ENCODE data around the gene OLFM3.

The OLFM3 gene

GRCh38 chr1:101975371-101975770 is 21.4 kb downstream of the OLFM3 start:
- Histone ChIP-seq H3K9ac (ENCODE audit: low read length) (no peak overlapping the region), H3K27me3 (ENCODE audit: control insufficient read depth, insufficient read depth, low read length) (no peaks in the 10 kb centered on the region), H3K4me3 (ENCODE audit: low read length) (no peak overlapping the region), H3K27ac (ENCODE audit: low read depth, low read length) (no peak overlapping the region), H3K36me3 (ENCODE audit: control insufficient read depth, insufficient read depth, low read length) (no peaks in the 10 kb centered on the region), H3K4me1 (ENCODE audit: control insufficient read depth, insufficient read depth, low read length) (no peaks in the 10 kb centered on the region)

GRCh38 chr1:101974599-101975274 is 22.0 kb downstream of the OLFM3 start:
- Histone ChIP-seq H3K27me3 (ENCODE audit: control insufficient read depth, insufficient read depth, low read length) (no peaks in the 10 kb centered on the region), H3K36me3 (ENCODE audit: control insufficient read depth, insufficient read depth, low read length) (no peaks in the 10 kb centered on the region), H3K4me3 (ENCODE audit: low read length) (no peak overlapping the region), H3K4me1 (ENCODE audit: control insufficient read depth, insufficient read depth, low read length) (no peaks in the 10 kb centered on the region), H3K9ac (ENCODE audit: low read length) (no peak overlapping the region), H3K27ac (ENCODE audit: low read depth, low read length) (no peak overlapping the region)

GRCh38 chr1:101971304-101971703 is 25.4 kb downstream of the OLFM3 start:
- H3K27me3 ChIP-seq (ENCODE audit: control insufficient read depth, insufficient read depth, low read length): no peaks in the 10 kb centered on the region
- no peaks in the 10 kb centered on the region for H3K36me3 ChIP-seq (ENCODE audit: control insufficient read depth, insufficient read depth, low read length)
- no peaks in the 10 kb centered on the region for H3K4me1 ChIP-seq (ENCODE audit: control insufficient read depth, insufficient read depth, low read length)

GRCh38 chr1:101967871-101968270 is 28.9 kb downstream of the OLFM3 start:
- no peak overlapping the region for H3K4me3 ChIP-seq (ENCODE audit: low read length)
- no peak overlapping the region for H3K27ac ChIP-seq (ENCODE audit: low read depth, low read length)
- H3K4me1 ChIP-seq (ENCODE audit: control insufficient read depth, insufficient read depth, low read length): no peaks in the 10 kb centered on the region
- H3K36me3 ChIP-seq (ENCODE audit: control insufficient read depth, insufficient read depth, low read length): no peaks in the 10 kb centered on the region
- no peaks in the 10 kb centered on the region for H3K27me3 ChIP-seq (ENCODE audit: control insufficient read depth, insufficient read depth, low read length)
- no peak overlapping the region for H3K9ac ChIP-seq (ENCODE audit: low read length)

More at GRCh38 chr1:101971304-101971703, 25.4 kb downstream of the OLFM3 start:
- no peak overlapping the region for H3K4me3 ChIP-seq (ENCODE audit: low read length)
- no peak overlapping the region for H3K9ac ChIP-seq (ENCODE audit: low read length)
- H3K27ac ChIP-seq (ENCODE audit: low read depth, low read length): no peak overlapping the region

- no peak overlapping the region for H3K4me3 ChIP-seq (ENCODE audit: low read length)
- no peak overlapping the region for H3K27ac ChIP-seq (ENCODE audit: low read depth, low read length)
- no peaks in the 10 kb centered on the region for H3K4me1 ChIP-seq (ENCODE audit: control insufficient read depth, insufficient read depth, low read length)
- no peaks in the 10 kb centered on the region for H3K36me3 ChIP-seq (ENCODE audit: control insufficient read depth, insufficient read depth, low read length)
- H3K9ac ChIP-seq (ENCODE audit: low read length): no peak overlapping the region
- H3K27me3 ChIP-seq (ENCODE audit: control insufficient read depth, insufficient read depth, low read length): no peaks in the 10 kb centered on the region
Measured at GRCh38 chr1:101965341-101965740, 31.4 kb downstream of the OLFM3 start.

- Histone ChIP-seq H3K4me3 (ENCODE audit: low read length) (no peak overlapping the region), H3K27me3 (ENCODE audit: control insufficient read depth, insufficient read depth, low read length) (no peaks in the 10 kb centered on the region), H3K36me3 (ENCODE audit: control insufficient read depth, insufficient read depth, low read length) (no peaks in the 10 kb centered on the region), H3K27ac (ENCODE audit: low read depth, low read length) (no peak overlapping the region), H3K4me1 (ENCODE audit: control insufficient read depth, insufficient read depth, low read length) (no peaks in the 10 kb centered on the region), H3K9ac (ENCODE audit: low read length) (no peak overlapping the region)
Measured at GRCh38 chr1:101964708-101965107, 32.0 kb downstream of the OLFM3 start.

- no peak overlapping the region for H3K9ac ChIP-seq (ENCODE audit: low read length)
- no peaks in the 10 kb centered on the region for H3K36me3 ChIP-seq (ENCODE audit: control insufficient read depth, insufficient read depth, low read length)
- no peaks in the 10 kb centered on the region for H3K4me1 ChIP-seq (ENCODE audit: control insufficient read depth, insufficient read depth, low read length)
- no peaks in the 10 kb centered on the region for H3K27me3 ChIP-seq (ENCODE audit: control insufficient read depth, insufficient read depth, low read length)
- H3K4me3 ChIP-seq (ENCODE audit: low read length): no peak overlapping the region
- H3K27ac ChIP-seq (ENCODE audit: low read depth, low read length): no peak overlapping the region
Measured at GRCh38 chr1:101960142-101960541, 36.6 kb downstream of the OLFM3 start.

GRCh38 chr1:101959456-101959855 is 37.3 kb downstream of the OLFM3 start:
- Histone ChIP-seq H3K4me3 (ENCODE audit: low read length) (no peak overlapping the region), H3K36me3 (ENCODE audit: control insufficient read depth, insufficient read depth, low read length) (no peaks in the 10 kb centered on the region), H3K9ac (ENCODE audit: low read length) (no peak overlapping the region), H3K27ac (ENCODE audit: low read depth, low read length) (no peak overlapping the region), H3K27me3 (ENCODE audit: control insufficient read depth, insufficient read depth, low read length) (no peaks in the 10 kb centered on the region), H3K4me1 (ENCODE audit: control insufficient read depth, insufficient read depth, low read length) (no peaks in the 10 kb centered on the region)

GRCh38 chr1:101957771-101958170 is 39.0 kb downstream of the OLFM3 start:
- H3K4me3 ChIP-seq (ENCODE audit: low read length): no peak overlapping the region

GRCh38 chr1:101953623-101954022 is 43.1 kb downstream of the OLFM3 start:
- Histone ChIP-seq H3K27me3 (ENCODE audit: control insufficient read depth, insufficient read depth, low read length) (no peaks in the 10 kb centered on the region), H3K27ac (ENCODE audit: low read depth, low read length) (no peak overlapping the region), H3K36me3 (ENCODE audit: control insufficient read depth, insufficient read depth, low read length) (no peaks in the 10 kb centered on the region), H3K4me1 (ENCODE audit: control insufficient read depth, insufficient read depth, low read length) (no peaks in the 10 kb centered on the region), H3K4me3 (ENCODE audit: low read length) (no peak overlapping the region), H3K9ac (ENCODE audit: low read length) (no peak overlapping the region)

More at GRCh38 chr1:101957771-101958170, 39.0 kb downstream of the OLFM3 start:
- H3K27ac ChIP-seq (ENCODE audit: low read depth, low read length): no peak overlapping the region
- no peak overlapping the region for H3K9ac ChIP-seq (ENCODE audit: low read length)
- H3K36me3 ChIP-seq (ENCODE audit: control insufficient read depth, insufficient read depth, low read length): no peaks in the 10 kb centered on the region
- no peaks in the 10 kb centered on the region for H3K4me1 ChIP-seq (ENCODE audit: control insufficient read depth, insufficient read depth, low read length)
- H3K27me3 ChIP-seq (ENCODE audit: control insufficient read depth, insufficient read depth, low read length): no peaks in the 10 kb centered on the region

GRCh38 chr1:101945884-101946283 is 50.8 kb downstream of the OLFM3 start:
- H3K4me3 ChIP-seq (ENCODE audit: low read length): no peak overlapping the region
- H3K27me3 ChIP-seq (ENCODE audit: control insufficient read depth, insufficient read depth, low read length): no peaks in the 10 kb centered on the region
- H3K36me3 ChIP-seq (ENCODE audit: control insufficient read depth, insufficient read depth, low read length): no peaks in the 10 kb centered on the region
- no peak overlapping the region for H3K9ac ChIP-seq (ENCODE audit: low read length)
- no peaks in the 10 kb centered on the region for H3K4me1 ChIP-seq (ENCODE audit: control insufficient read depth, insufficient read depth, low read length)
- no peak overlapping the region for H3K27ac ChIP-seq (ENCODE audit: low read depth, low read length)

- no peak overlapping the region for H3K9ac ChIP-seq (ENCODE audit: low read length)
Measured at GRCh38 chr1:101943237-101943636, 53.5 kb downstream of the OLFM3 start.

GRCh38 chr1:101942516-101943193 is 54.1 kb downstream of the OLFM3 start:
- no peaks in the 10 kb centered on the region for H3K27me3 ChIP-seq (ENCODE audit: control insufficient read depth, insufficient read depth, low read length)

More at GRCh38 chr1:101943237-101943636, 53.5 kb downstream of the OLFM3 start:
- no peak overlapping the region for H3K4me3 ChIP-seq (ENCODE audit: low read length)
- no peaks in the 10 kb centered on the region for H3K36me3 ChIP-seq (ENCODE audit: control insufficient read depth, insufficient read depth, low read length)
- H3K4me1 ChIP-seq (ENCODE audit: control insufficient read depth, insufficient read depth, low read length): no peaks in the 10 kb centered on the region
- H3K27me3 ChIP-seq (ENCODE audit: control insufficient read depth, insufficient read depth, low read length): no peaks in the 10 kb centered on the region
- no peak overlapping the region for H3K27ac ChIP-seq (ENCODE audit: low read depth, low read length)

More at GRCh38 chr1:101942516-101943193, 54.1 kb downstream of the OLFM3 start:
- no peaks in the 10 kb centered on the region for H3K4me1 ChIP-seq (ENCODE audit: control insufficient read depth, insufficient read depth, low read length)
- H3K36me3 ChIP-seq (ENCODE audit: control insufficient read depth, insufficient read depth, low read length): no peaks in the 10 kb centered on the region
- H3K9ac ChIP-seq (ENCODE audit: low read length): no peak overlapping the region
- no peak overlapping the region for H3K27ac ChIP-seq (ENCODE audit: low read depth, low read length)
- no peak overlapping the region for H3K4me3 ChIP-seq (ENCODE audit: low read length)
